Suppressor macrophage treated with lipopolysaccharide for 4 hours (primary cell): ENCODE data around the gene PI4K2A.
A peak's percentile ranks its signal among the peaks of the same experiment; 100 is the strongest.
"Not testable (repeated sequence)": the region's sequence is repeated elsewhere in the genome, so short reads cannot be mapped to it uniquely, and the experiment has no call there.

Source experiments
- DNase-seq: peaks from one replicate; pipeline ENCODE4 v3.0.0-alpha.2; 2020

Gene PI4K2A

DNA sequence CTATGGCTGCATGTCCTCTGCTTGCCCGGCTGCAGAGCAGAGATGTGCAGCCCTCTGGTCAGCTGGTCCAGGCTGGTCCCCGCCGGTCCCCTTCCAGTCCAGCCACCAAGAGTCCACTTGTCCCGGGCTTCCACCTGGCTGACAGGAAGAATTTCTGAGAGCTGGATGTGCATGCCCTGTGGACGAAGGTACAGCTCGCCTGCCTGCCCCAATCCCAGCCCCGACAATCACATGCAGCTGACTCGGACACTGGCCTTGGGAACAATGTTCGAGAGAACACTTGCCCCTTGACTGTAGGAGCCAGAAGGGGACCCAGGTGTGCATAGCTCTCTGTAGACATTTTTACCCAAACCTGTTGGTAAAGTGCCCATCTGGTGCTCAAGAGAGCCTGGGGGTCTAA lies 34.8 kb downstream of the PI4K2A start:
- no peak for DNase-seq

DNA sequence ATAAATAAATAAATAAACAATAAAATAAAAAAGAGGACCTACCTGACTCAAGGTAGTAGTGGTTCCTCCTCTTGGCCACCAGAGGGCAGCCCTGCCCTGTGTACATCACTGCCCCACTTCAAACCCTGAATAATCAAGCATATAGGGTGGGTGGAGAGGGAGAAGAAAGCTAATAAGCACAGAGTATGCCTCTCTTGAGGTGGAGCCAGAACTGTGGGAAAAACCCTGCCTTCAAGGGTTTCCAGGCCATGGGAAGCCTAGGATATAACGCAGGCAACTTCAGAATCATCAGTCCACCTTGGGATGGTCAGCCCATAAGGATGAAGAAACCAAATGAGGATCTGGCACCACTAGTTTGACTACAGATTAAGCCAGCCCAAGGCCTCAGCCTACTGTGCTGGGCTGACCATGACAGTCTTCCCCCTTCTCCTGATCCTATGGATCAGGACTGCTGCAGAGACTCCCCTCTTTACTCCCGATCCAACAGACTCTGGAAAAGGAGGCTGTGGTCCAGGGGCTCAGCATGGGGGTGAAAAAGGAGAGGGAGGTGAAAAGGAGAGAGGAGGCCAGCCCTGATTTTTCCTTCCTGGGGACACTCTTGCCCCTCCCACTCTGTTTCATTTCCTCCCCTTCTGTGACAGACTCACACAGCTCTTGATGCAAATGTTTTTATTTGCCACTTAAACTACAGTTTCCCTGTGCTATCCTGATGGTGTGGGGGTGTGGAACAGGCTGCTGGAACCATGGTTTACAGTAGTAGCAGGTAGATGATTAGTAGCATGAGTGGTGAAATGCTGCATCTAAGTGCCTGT lies 36.5 kb downstream of the PI4K2A start:
- DNase-seq, result peak; percentile 53

DNA sequence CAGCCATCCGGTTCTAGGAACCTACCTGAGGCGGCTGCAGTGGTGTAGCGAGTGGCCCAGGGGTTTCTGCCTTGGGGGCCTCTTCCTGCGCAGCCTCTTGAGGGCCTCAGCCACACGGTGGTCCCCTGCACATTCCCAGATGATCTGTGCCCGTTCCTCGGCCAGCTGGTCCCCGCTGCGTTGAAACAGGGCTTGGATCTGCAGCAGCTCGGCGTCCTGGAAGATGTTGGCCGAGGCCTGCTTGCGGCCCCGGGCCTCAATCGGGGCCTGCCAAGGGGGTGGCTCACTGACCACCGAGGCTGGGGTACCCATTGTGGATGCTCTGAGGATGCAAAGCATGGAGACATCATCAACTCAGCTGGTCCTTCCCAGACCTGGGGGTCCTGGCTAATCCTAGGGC lies 39.1 kb downstream of the PI4K2A start:
- no peak for DNase-seq

DNA sequence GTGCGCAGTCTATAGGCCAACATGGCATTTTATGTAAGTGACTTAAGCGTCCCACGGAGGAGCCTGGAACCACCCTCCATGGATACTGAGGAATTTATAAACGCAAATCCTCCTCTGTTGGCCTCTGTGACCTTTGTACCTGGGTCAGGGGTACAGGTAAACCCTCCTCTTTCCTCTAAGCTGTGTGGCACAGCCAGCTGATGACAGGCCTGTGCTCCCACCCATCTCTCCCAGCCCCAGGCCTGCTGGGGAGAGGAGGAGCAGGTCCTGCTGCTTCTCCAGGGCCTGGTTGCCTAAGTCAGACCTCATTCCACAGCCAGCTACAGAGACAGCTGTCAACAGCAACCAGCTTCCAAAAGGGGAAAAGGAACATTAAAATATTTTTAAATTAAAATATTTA lies 41.6 kb downstream of the PI4K2A start:
- no peak for DNase-seq

- peak; percentile 70 for DNase-seq
Observed at GRCh38 chr10:97683556-97684367, 43.3 kb downstream of the PI4K2A start.

- not testable (repeated sequence) for DNase-seq
Observed at GRCh38 chr10:97684368-97684713, 43.9 kb downstream of the PI4K2A start.

DNA sequence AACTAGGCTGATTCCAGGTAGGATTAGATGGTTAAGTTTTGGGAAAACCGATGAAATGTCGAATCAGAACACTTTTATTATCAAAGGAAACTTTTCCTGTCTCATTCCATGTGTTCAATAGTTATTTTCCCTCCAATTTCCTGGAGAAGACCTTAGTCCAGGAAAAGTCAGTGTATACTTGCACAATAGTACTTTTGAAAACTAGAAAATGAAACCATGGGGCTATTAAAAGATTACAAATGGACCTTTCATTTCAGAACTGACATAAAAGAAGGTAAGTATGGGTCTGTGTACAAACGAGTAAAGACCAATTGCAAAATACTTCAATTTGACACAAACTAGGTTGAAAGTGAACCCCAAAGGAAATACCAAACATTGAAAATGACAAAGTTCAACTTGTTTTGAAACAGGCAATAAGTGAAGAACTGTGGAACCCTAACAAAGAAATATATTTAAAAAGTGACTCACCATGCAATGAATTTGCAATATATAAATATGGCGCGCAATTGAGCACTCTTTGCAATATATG lies 44.5 kb downstream of the PI4K2A start:
- DNase-seq, result peak; percentile 54

GRCh38 chr10:97685395-97685958 lies 45.0 kb downstream of the PI4K2A start:
- DNase-seq, result peak; percentile 34

DNA sequence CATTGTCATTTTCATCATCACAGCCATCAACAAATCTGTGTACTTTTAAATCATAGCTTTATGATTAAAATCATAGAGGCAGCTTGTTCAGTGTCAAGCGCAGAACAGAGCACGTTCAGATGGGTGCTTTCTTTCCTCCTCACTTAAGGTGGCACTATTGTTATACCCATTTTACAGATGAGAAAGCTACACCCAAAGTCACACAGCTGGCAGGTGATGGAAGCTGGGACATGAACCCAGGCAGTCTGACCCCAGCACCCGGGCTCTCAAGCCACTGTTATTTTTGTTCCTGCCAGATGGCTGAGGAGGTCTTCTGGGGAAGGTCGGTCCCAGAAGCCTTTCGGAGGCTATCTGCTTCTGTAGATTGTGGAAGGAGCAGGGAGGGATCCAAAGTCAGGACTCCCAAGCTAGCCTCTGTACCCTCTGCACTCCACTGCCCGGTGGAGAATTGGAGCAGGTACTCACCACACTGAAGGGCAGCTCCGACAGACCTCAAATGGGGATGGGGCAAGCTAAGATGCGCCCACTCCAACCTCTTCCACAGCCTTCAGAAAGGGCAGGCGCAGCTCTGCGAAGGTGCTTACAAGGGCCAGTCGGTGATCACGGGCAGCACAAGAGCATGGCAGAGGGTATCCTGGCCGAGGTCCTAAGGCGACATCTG lies 46.0 kb downstream of the PI4K2A start:
- no peak for DNase-seq

DNA sequence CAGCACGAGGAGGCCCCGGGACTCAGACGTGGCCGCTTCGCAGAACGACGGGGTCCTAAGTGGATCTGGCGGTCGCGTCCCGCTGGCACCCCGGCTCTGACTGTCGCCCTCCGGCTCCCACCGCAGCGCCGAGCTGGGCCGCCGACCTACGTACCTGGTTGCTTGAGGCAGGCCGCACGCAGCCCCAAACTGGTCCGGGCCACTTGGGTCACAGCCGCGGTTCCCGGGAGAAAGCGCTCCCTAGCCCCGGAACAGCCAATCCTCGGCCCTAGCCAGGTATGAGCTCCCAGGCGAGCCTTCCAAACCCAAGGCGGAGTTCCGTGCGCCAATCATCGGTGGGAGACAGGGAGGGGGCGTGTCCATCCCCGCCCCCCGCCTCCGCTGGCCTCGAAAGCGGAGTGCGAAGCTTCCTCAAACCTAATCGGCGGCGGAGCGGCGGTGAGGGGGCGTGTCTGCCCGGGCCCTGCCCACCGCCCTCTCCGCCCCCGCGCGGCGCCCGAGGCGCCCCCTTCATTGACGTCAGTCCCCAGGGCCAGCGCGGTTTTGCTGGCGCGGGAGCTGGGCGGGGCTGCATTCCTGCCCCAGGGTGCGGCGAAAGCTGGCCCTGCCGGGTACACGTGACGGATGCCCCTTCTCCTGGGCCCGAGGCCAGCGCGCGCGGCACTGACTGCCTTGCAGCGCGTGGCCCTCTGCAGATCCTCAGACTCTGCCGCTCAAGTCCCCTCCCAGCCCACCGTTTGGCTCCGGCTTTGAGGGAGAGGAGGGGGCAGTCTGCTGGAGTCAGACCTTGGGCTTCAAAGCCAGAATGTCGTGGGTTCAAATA lies 46.7 kb downstream of the PI4K2A start, which contains the start of gene AVPI1:
TSS of gene AVPI1 (minus strand) at position 280 of the 823 bp plus-strand sequence. CDS start 7,336 bp downstream, outside the sequence.
- DNase-seq, result peak; percentile 99

- DNase-seq, result peak; percentile 73
Observed at GRCh38 chr10:97687785-97688781, 47.6 kb downstream of the PI4K2A start.

GRCh38 chr10:97689559-97690020 lies 49.1 kb downstream of the PI4K2A start:
- peak; percentile 97 for DNase-seq

- DNase-seq, result peak; percentile 54
Observed at GRCh38 chr10:97690133-97690532, 49.7 kb downstream of the PI4K2A start.

DNA sequence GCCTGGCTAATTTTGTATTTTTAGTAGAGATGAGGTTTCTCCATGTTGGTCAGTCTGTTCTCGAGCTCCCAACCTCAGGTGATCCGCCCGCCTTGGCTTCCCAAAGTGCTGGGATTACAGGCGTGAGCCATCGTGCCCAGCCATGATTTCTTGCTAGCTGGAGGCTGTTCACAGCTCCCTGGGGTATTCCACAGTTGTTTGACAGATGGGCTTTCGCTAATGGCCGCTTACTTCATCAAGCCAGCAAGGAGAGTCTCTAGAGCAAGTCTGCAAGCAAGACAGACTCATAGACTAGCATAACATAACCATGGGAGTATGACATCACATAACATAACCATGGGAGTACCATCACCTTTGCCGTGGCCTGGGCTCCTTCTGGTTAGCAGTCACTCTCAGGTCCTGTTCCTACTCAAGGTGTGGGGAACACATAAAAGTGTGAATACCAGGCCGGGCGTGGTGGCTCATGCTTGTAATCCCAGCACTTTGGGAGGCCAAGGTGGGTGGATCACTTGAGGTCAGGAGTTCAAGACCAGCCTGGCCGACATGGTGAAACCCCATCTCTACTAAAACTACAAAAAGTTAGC lies 57.7 kb downstream of the PI4K2A start:
- not testable (repeated sequence) for DNase-seq

DNA sequence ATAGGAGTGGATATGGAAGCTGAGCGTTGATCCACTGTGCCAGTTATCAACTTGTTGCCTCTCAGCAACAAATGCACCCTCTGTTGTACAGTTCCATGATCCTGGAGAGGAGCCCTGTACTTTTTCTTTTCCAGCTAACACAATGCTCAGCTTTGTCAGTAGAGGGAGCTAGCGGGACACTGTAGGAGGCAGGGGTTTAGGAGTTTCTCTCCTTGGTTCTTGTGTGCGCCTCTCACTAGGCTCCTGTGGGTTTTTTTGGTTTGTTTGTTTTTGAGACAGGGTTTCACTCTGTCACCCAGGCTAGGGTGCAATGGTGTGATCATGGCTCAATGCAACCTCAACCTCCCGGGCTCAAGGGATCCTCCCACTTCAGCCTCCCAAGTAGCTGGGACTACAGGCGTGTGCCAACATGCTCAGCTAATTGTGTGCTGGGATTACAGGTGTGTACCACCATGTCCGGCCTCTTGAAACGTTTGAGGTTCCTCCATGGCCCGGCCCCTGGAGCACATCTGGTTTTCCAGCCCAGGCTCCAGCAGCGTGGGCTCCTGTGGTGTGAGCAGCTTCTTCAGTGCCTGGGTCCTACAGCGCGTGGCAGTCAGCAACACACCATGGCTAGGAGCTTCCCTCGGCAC lies 61.1 kb downstream of the PI4K2A start:
- DNase-seq, result peak; percentile 80

GRCh38 chr10:97703398-97704067 lies 63.1 kb downstream of the PI4K2A start:
- DNase-seq, result no peak

DNA sequence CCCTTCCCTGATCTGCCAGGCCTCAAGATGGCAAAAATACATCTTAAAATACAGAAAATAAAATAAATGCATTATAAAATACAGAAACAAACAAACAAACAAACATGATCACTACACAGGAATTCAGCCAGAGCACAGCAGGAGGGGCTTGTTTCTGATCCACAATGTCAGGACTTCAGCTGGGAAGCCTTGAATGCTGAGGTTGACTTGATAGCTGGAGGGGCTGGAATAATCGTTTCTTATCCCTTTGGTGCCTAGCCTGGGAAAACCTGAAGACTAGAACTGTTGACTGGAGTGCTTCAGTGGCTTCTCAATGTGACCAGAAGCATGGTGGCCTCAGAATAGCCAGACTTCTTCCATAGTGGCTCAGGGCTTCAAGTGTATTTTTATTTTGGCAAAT lies 63.9 kb downstream of the PI4K2A start:
- DNase-seq, result no peak

- DNase-seq, result no peak
Observed at GRCh38 chr10:97705006-97705670, 64.7 kb downstream of the PI4K2A start.
